Activated CD4-positive, alpha-beta memory T cell treated with anti-CD3 and anti-CD28 coated beads, Interleukin-2, amount 10 ng/mL, durations not matched to agents 7 days and 5 days (primary cell): ENCODE results near the gene MPL. TPM values are rescaled to one million over a fixed set of nuclear protein-coding genes. Genes with fewer than 3 reads are reported as not detected.

Source experiments
- total RNA-seq, 2 experiments: library from RNA; stranded (reverse); gene quantifications; one replicate each; pipeline ENCODE4 v1.2.3, GENCODE V29; 2021

The MPL gene
- total RNA-seq, 2 experiments from 2014 or later: not detected

Other genes with a start within 250 kb of the MPL start
- 10 to 100 TPM; 37.8 to 39.8 TPM for gene EBNA1BP2, start 165.5 kb upstream of the MPL start, total RNA-seq
- gene CFAP57, start 165.5 kb upstream of the MPL start, total RNA-seq: under 1 TPM in 1 of 2 experiments, not detected in 1; 0.10 TPM
- not detected for gene TMEM125, start 67.8 kb upstream of the MPL start, total RNA-seq
- gene C1orf210, start 52.2 kb upstream of the MPL start, total RNA-seq: not detected
- under 1 TPM in 1 of 2 experiments, not detected in 1; 0.45 TPM for gene TIE1, start 36.8 kb upstream of the MPL start, total RNA-seq
- gene CDC20, start 21.2 kb downstream of the MPL start, total RNA-seq: 100 to 1,000 TPM; 130 to 141 TPM
- gene ELOVL1, start 30.2 kb downstream of the MPL start, total RNA-seq: 10 to 100 TPM; 71.8 to 74.1 TPM
- gene MED8, start 52.0 kb downstream of the MPL start, total RNA-seq: 10 to 100 TPM; 35.6 to 36.9 TPM
- gene SZT2, start 52.1 kb downstream of the MPL start, total RNA-seq: 10 to 100 TPM; 55.6 to 57.8 TPM
- 10 to 100 TPM; 15.6 to 16.8 TPM for gene HYI, start 116.1 kb downstream of the MPL start, total RNA-seq
- 1 to 10 TPM; 2.1 to 2.4 TPM for gene PTPRF, start 193.1 kb downstream of the MPL start, total RNA-seq